PC-3 (cell line): ENCODE results near the gene RTN4RL2. TPM values are rescaled to one million over a fixed set of nuclear protein-coding genes. Genes with fewer than 3 reads are reported as not detected.

ENCODE experiments used
- ATAC-seq: fragments of 200-7000 bp; cut with Tn5 transposase; 2 replicates; pipeline ENCODE4 v1.9.1; 2020; ENCODE audit warnings: mild to moderate bottlenecking, moderate library complexity
- BruUV-seq: library from RNA; stranded (reverse); fragments of 400-500 nt; replicated peaks from 2 replicates; lab custom pipeline; 2021; lab: Mats Ljungman, UMichigan
- CTCF ChIA-PET: fragments of 300-600 bp; sonication (Branson Sonifier 250); formaldehyde crosslinking; loops from one replicate; lab custom pipeline; 2022; ENCODE audit warnings: antibody characterized with exemption; lab: Charles Lee
- POLR2A ChIA-PET: fragments of 300-600 bp; sonication (Branson Sonifier 250); formaldehyde crosslinking; loops from one replicate; lab custom pipeline; 2022; ENCODE audit warnings: antibody characterized with exemption; ENCODE audit not compliant: unreplicated experiment; lab: Charles Lee
- DNase-seq: peaks from one replicate; pipeline ENCODE4 v3.0.0-alpha.2; 2015
- H2AFZ ChIP-seq: fragments of 300-600 bp; sonication (generic); 2 replicates; pipeline ENCODE4 v1.6.0; 2016; ENCODE audit warnings: antibody characterized with exemption, low read length
- H3F3A ChIP-seq: fragments of 300-600 bp; sonication (generic); one replicate; pipeline ENCODE4 v1.6.0; 2017; ENCODE audit warnings: antibody characterized with exemption, low read length, control low read depth, mild to moderate bottlenecking; ENCODE audit not compliant: unreplicated experiment
- H3K27ac ChIP-seq: fragments of 300-600 bp; sonication (generic); 2 replicates; pipeline ENCODE4 v1.5.1; 2016; ENCODE audit warnings: mild to moderate bottlenecking, low read length
- H3K27me3 ChIP-seq: fragments of 300-600 bp; sonication (generic); 2 replicates; pipeline ENCODE4 v1.6.1; 2016; ENCODE audit warnings: low read length, mixed read lengths
- H3K36me3 ChIP-seq: fragments of 300-600 bp; sonication (generic); 2 replicates; pipeline ENCODE4 v1.6.1; 2016; ENCODE audit warnings: low read depth, mixed run types, low read length, mixed read lengths
- H3K4me1 ChIP-seq: fragments of 300-600 bp; sonication (generic); 2 replicates; pipeline ENCODE4 v1.5.1; 2016; ENCODE audit warnings: low read length; ENCODE audit not compliant: insufficient read depth
- H3K4me2 ChIP-seq: fragments of 300-600 bp; sonication (generic); 2 replicates; pipeline ENCODE4 v1.6.0; 2016; ENCODE audit warnings: low read length
- H3K4me3 ChIP-seq: fragments of 300-600 bp; sonication (generic); 2 replicates; pipeline ENCODE4 v1.5.1; 2016; ENCODE audit warnings: mild to moderate bottlenecking, low read length, mixed read lengths
- H3K79me2 ChIP-seq: fragments of 300-600 bp; sonication (generic); 2 replicates; pipeline ENCODE4 v1.6.1; 2017; ENCODE audit warnings: low read length, mixed read lengths
- H3K9ac ChIP-seq: fragments of 300-600 bp; sonication (generic); 2 replicates; pipeline ENCODE4 v1.6.0; 2016; ENCODE audit warnings: mild to moderate bottlenecking, low read length
- H3K9me2 ChIP-seq: fragments of 300-600 bp; sonication (generic); replicated peaks from 2 replicates; pipeline ENCODE4 v1.6.1; 2016; ENCODE audit warnings: mixed run types, low read length, mixed read lengths
- H3K9me3 ChIP-seq: fragments of 300-600 bp; sonication (generic); 2 replicates; pipeline ENCODE4 v1.6.1; 2016; ENCODE audit warnings: low read length, mixed read lengths
- H4K20me1 ChIP-seq: fragments of 300-600 bp; sonication (generic); 2 replicates; pipeline ENCODE4 v1.6.1; 2016; ENCODE audit warnings: low read length, mixed read lengths
- CTCF ChIP-seq: fragments of 300-600 bp; sonication (generic); conservative IDR thresholded peaks from 2 replicates; pipeline ENCODE4 v1.5.1; 2017; ENCODE audit warnings: antibody characterized with exemption, low read depth, mild to moderate bottlenecking, low read length
- EZH2 ChIP-seq: fragments of 300-600 bp; sonication (generic); IDR thresholded peaks from one replicate; pipeline ENCODE4 v1.6.1; 2017; ENCODE audit warnings: antibody characterized with exemption, mild to moderate bottlenecking, low read length; ENCODE audit not compliant: unreplicated experiment
- EZH2phosphoT487 ChIP-seq: fragments of 300-600 bp; sonication (generic); IDR thresholded peaks from 2 replicates; pipeline ENCODE4 v1.6.1; 2018; ENCODE audit warnings: mild to moderate bottlenecking, antibody characterized with exemption, low read length, borderline replicate concordance
- intact Hi-C: fragments of 100-400 bp; cut with micrococcal nuclease; formaldehyde crosslinking; loops from 2 replicates; pipeline ENCODE4 v1.9.0; 2023
- total RNA-seq: library from RNA; depleted of rRNA; stranded (reverse); fragments of >200 nt; gene quantifications from 2 replicates; pipeline ENCODE4 v1.2.3, GENCODE V29; 2014

RTN4RL2 gene
- total RNA-seq, 1 experiment from 2014 or later = 3.5 TPM

GRCh38 chr11:57491371-57492061 lies 31.2 kb downstream of the RTN4RL2 start:
- TF ChIP-seq EZH2phosphoT487 = no peak
- peak; percentile 76 for TF ChIP-seq CTCF
- no TSS peak for BruUV-seq
- Histone ChIP-seq H3K4me2 (no peak overlapping the region), H4K20me1 (no peaks in the 10 kb centered on the region), H3K27me3 (no peaks in the 10 kb centered on the region), H3K27ac (no peak overlapping the region), H3K9me2 (no peaks in the 10 kb centered on the region), H3K4me3 (no peak overlapping the region), H3K9me3 (no peaks in the 10 kb centered on the region), H2AFZ (no peak overlapping the region), H3F3A (no peaks in the 10 kb centered on the region), H3K4me1 (no peaks in the 10 kb centered on the region), H3K9ac (no peak overlapping the region), H3K36me3 (no peaks in the 10 kb centered on the region; the same call in 1 of the 2 replicates), H3K79me2 (no peaks in the 10 kb centered on the region)
- ATAC-seq (no peak), DNase-seq (no peak)
- ChIA-PET POLR2A (no interaction called here), CTCF (no interaction called here)
- intact Hi-C loops = no loop called here

GRCh38 chr11:57493507-57494503 lies 33.5 kb downstream of the RTN4RL2 start:
- no peaks in the 10 kb centered on the region for H3K9me3 ChIP-seq
- no peaks in the 10 kb centered on the region for H3K9me2 ChIP-seq
- ChIA-PET POLR2A (interaction anchor here (0.5 kb wide), 1 partner anchor 148 kb away, joined by 7 read pairs; no protein-coding TSS in a partner anchor), CTCF (interaction anchor here (0.6 to 1.4 kb wide), 11 partner anchors 8 to 154 kb away, joined by 3 to 12 read pairs (median 7); no protein-coding TSS in a partner anchor)
- no peak overlapping the region for H3K27ac ChIP-seq
- no peak overlapping the region for H2AFZ ChIP-seq
- no peaks in the 10 kb centered on the region for H3K27me3 ChIP-seq
- no peaks in the 10 kb centered on the region for H4K20me1 ChIP-seq
- no peaks in the 10 kb centered on the region for H3K4me1 ChIP-seq
- no peaks in the 10 kb centered on the region for H3K79me2 ChIP-seq
- peak; percentile 98 for TF ChIP-seq CTCF
- TF ChIP-seq EZH2 = no peak
- TF ChIP-seq EZH2phosphoT487 = no peak
- no peak overlapping the region for H3K9ac ChIP-seq
- TSS peak; percentile 99 for BruUV-seq
- intact Hi-C loops = loop anchor here (1.0 kb wide), 1 partner anchor 33 kb away; no protein-coding TSS in a partner anchor
- ATAC-seq (peak; percentile 79), DNase-seq (peak; percentile 85)
- H3K4me3 ChIP-seq = no peak overlapping the region
- H3K4me2 ChIP-seq = no peak overlapping the region
- no peaks in the 10 kb centered on the region for H3F3A ChIP-seq
- H3K36me3 ChIP-seq = no peaks in the 10 kb centered on the region; the same call in 1 of the 2 replicates
